Liver (tissue), 9 donors: ENCODE measurements around the gene DMXL2. TPM values are rescaled to one million over a fixed set of nuclear protein-coding genes. Genes with fewer than 3 reads are reported as not detected.
A peak's percentile ranks its signal among the peaks of the same experiment; 100 is the strongest.

ENCODE experiments used
- DNase-seq: peaks from one replicate; pipeline ENCODE4 v3.0.0-alpha.2; 2017; ENCODE audit warnings: low spot score
- H3K27ac ChIP-seq, 2 donors: one replicate each; pipeline ENCODE4 v1.7.0; 2013; ENCODE audit warnings: inconsistent platforms in 2 of 2, low read length in 2 of 2, control low read depth in 1 of 2, low read depth in 1 of 2, mild to moderate bottlenecking in 1 of 2
- H3K27me3 ChIP-seq, 4 donors: one replicate each; pipeline versions ENCODE4 v1.6.1 to v1.7.0; 2013; ENCODE audit warnings: low read length in 3 of 4, inconsistent platforms in 1 of 4, mild to moderate bottlenecking in 1 of 4, moderate library complexity in 1 of 4; ENCODE audit not compliant: control insufficient read depth in 4 of 4, insufficient read depth in 4 of 4
- H3K36me3 ChIP-seq, 4 donors: one replicate each; pipeline versions ENCODE4 v1.6.1 to v1.7.0; 2013; ENCODE audit warnings: low read length in 3 of 4, mild to moderate bottlenecking in 3 of 4, low read depth in 1 of 4, moderate library complexity in 1 of 4; ENCODE audit not compliant: control insufficient read depth in 4 of 4, insufficient read depth in 3 of 4
- H3K4me1 ChIP-seq, 4 donors: one replicate each; pipeline versions ENCODE4 v1.6.1 to v1.7.0; 2013; ENCODE audit warnings: low read length in 3 of 4, mild to moderate bottlenecking in 3 of 4, moderate library complexity in 1 of 4; ENCODE audit not compliant: control insufficient read depth in 4 of 4, insufficient read depth in 4 of 4
- H3K4me3 ChIP-seq, 3 donors: one replicate each; pipeline versions ENCODE4 v1.6.1 to v1.7.0; 2013; ENCODE audit warnings: low read length in 3 of 3, control low read depth in 1 of 3, low read depth in 1 of 3, mild to moderate bottlenecking in 1 of 3
- H3K9ac ChIP-seq, 2 donors: one replicate each; pipeline ENCODE4 v1.7.0; 2013; ENCODE audit warnings: low read length in 2 of 2, mild to moderate bottlenecking in 2 of 2, moderate library complexity in 2 of 2, control low read depth in 1 of 2, low read depth in 1 of 2
- H3K9me3 ChIP-seq, 4 donors: one replicate each; pipeline versions ENCODE4 v1.6.1 to v1.7.0; 2013; ENCODE audit warnings: low read length in 3 of 4; ENCODE audit not compliant: control insufficient read depth in 4 of 4
- ATF3 ChIP-seq: IDR thresholded peaks from 2 replicates; pipeline ENCODE4 v1.6.1; 2016; ENCODE audit warnings: antibody characterized with exemption
- CTCF ChIP-seq: fragments of 150-350 bp; IDR thresholded peaks from 2 replicates; pipeline ENCODE4 v1.5.1; 2017; ENCODE audit warnings: improper control_type of control experiment, low read depth, low read length; ENCODE audit not compliant: missing input control
- EGR1 ChIP-seq, 2 donors: IDR thresholded peaks; 2 replicates each; pipeline ENCODE4 v1.6.1; 2016 to 2018; ENCODE audit warnings: antibody characterized with exemption in 2 of 2, low read depth in 2 of 2
- FOXA1 ChIP-seq: IDR thresholded peaks from 2 replicates; pipeline ENCODE4 v1.6.1; 2016; ENCODE audit warnings: antibody characterized with exemption
- FOXA2 ChIP-seq: IDR thresholded peaks from 2 replicates; pipeline ENCODE4 v1.6.1; 2016; ENCODE audit warnings: antibody characterized with exemption
- GABPA ChIP-seq, 2 donors: IDR thresholded peaks in 1 of 2; conservative IDR thresholded peaks in 1 of 2; 2 replicates each; pipeline ENCODE4 v1.6.1; 2016; ENCODE audit warnings: antibody characterized with exemption in 2 of 2, mild to moderate bottlenecking in 1 of 2, moderate library complexity in 1 of 2
- HNF4A ChIP-seq, 2 donors: conservative IDR thresholded peaks; 2 replicates each; pipeline ENCODE4 v1.6.1; 2016; ENCODE audit warnings: antibody characterized with exemption in 2 of 2, mild to moderate bottlenecking in 2 of 2
- HNF4G ChIP-seq: IDR thresholded peaks from 2 replicates; pipeline ENCODE4 v1.6.1; 2016; ENCODE audit warnings: antibody characterized with exemption
- JUND ChIP-seq, 2 donors: IDR thresholded peaks; 2 replicates each; pipeline ENCODE4 v1.6.1; 2016; ENCODE audit warnings: antibody characterized with exemption in 2 of 2
- MAX ChIP-seq: IDR thresholded peaks from 2 replicates; pipeline ENCODE4 v1.6.1; 2016; ENCODE audit warnings: antibody characterized with exemption
- NR2F2 ChIP-seq: IDR thresholded peaks from 2 replicates; pipeline ENCODE4 v1.6.1; 2016; ENCODE audit warnings: antibody characterized with exemption
- RAD21 ChIP-seq, 2 donors: IDR thresholded peaks; 2 replicates each; pipeline ENCODE4 v1.6.1; 2016; ENCODE audit warnings: antibody characterized with exemption in 2 of 2, mild to moderate bottlenecking in 2 of 2
- REST ChIP-seq: IDR thresholded peaks from 2 replicates; pipeline ENCODE4 v1.6.1; 2016; ENCODE audit warnings: antibody characterized with exemption, mild to moderate bottlenecking
- RXRA ChIP-seq, 2 donors: IDR thresholded peaks; 2 replicates each; pipeline ENCODE4 v1.6.1; 2017 to 2018; ENCODE audit warnings: antibody characterized with exemption in 2 of 2, mild to moderate bottlenecking in 1 of 2
- SP1 ChIP-seq: IDR thresholded peaks from 2 replicates; pipeline ENCODE4 v1.6.1; 2018; ENCODE audit warnings: antibody characterized with exemption, mild to moderate bottlenecking
- TAF1 ChIP-seq: conservative IDR thresholded peaks from 2 replicates; pipeline ENCODE4 v1.6.1; 2016; ENCODE audit warnings: antibody characterized with exemption, mild to moderate bottlenecking
- YY1 ChIP-seq: IDR thresholded peaks from 2 replicates; pipeline ENCODE4 v1.6.1; 2016; ENCODE audit warnings: antibody characterized with exemption, mild to moderate bottlenecking
- ZBTB33 ChIP-seq: IDR thresholded peaks from 2 replicates; pipeline ENCODE4 v1.6.1; 2016; ENCODE audit warnings: antibody characterized with exemption
- WGBS: extraction: QIAGEN DNeasy Blood & Tissue Kit; methylation state at CpG from one replicate; pipeline ENCODE4 v1.1.7; 2013; 5-methylcytosine and 5-hydroxymethylcytosine counted together
- polyA plus RNA-seq, 2 donors: library from polyadenylated mRNA; stranded (reverse) in 1 of 2; unstranded in 1 of 2; fragments of 200-250 nt in 1 of 2; fragments of >200 nt in 1 of 2; fragmentation: Nextera tagmentation in 1 of 2; extraction: Ambion mirVana in 1 of 2; gene quantifications; one replicate each; pipeline versions ENCODE4 v1.2.1 to v1.2.3, GENCODE V29; 2013 to 2015
- total RNA-seq, 2 donors: library from RNA; depleted of rRNA; stranded (reverse); fragments of >200 nt; gene quantifications; one replicate each; pipeline ENCODE4 v1.2.3, GENCODE V29; 2014
- donor health status: healthy.
- donor health status: healthy.
- donor health status: healthy.
- donor health status: healthy.
- donor health status: healthy.

DMXL2 gene
- total and polyA plus RNA-seq, 4 donors: 3.4 to 58.5 (median 17.6) TPM

GRCh38 chr15:51494411-51495314 lies 127.9 kb downstream of the DMXL2 start (continued):
- TF ChIP-seq REST (no peak), FOXA1 (no peak)

GRCh38 chr15:51493892-51494291 lies 128.7 kb downstream of the DMXL2 start:
- peak overlapping the region in 1 of 2 donors; percentile 43 for H3K9ac ChIP-seq
- no peak for DNase-seq
- no peaks in the 10 kb centered on the region for H3K9me3 ChIP-seq
- no peak overlapping the region for H3K4me3 ChIP-seq
- no peaks in the 10 kb centered on the region for H3K27me3 ChIP-seq
- peak overlapping the region; percentile 44 to 73 for H3K27ac ChIP-seq
- no peaks in the 10 kb centered on the region for H3K36me3 ChIP-seq
- peaks cover 2 to 28% (median 19%) of the 10 kb centered on the region in 4 donors for H3K4me1 ChIP-seq
- TF ChIP-seq FOXA1: peak; percentile 70
- TF ChIP-seq TAF1: no peak
- no peak for TF ChIP-seq ZBTB33
- peak; percentile 86 for TF ChIP-seq FOXA2
- peak; percentile 54 for TF ChIP-seq HNF4G
- no peak for TF ChIP-seq NR2F2
- peak; percentile 51 for TF ChIP-seq SP1
- peak; percentile 37 for TF ChIP-seq REST
- TF ChIP-seq GABPA (IDR thresholded peaks at IDR 0.05 in 1 of 2, conservative IDR thresholded peaks at IDR 0.05 in 1 of 2): no peak
- peak; percentile 43 for TF ChIP-seq MAX
- peak; percentile 84 to 96 for TF ChIP-seq JUND (IDR thresholded peaks at IDR 0.05)
- no peak for TF ChIP-seq RAD21 (IDR thresholded peaks at IDR 0.05)
- no peak for TF ChIP-seq CTCF
- TF ChIP-seq ATF3: peak; percentile 54
- peak in 1 of 2 donors; percentile 93 for TF ChIP-seq EGR1 (IDR thresholded peaks at IDR 0.05; ENCODE audit: low read depth in 2 of 2)
- TF ChIP-seq RXRA (IDR thresholded peaks at IDR 0.05): peak; percentile 22 to 43
- TF ChIP-seq YY1: no peak
- peak; percentile 89 to 91 for TF ChIP-seq HNF4A (conservative IDR thresholded peaks at IDR 0.05)
- 42% methylated on average over 2 of the region's 2 CpGs for WGBS
